Measurements from ENCODE around the gene SSB. TPM values are rescaled to one million over a fixed set of nuclear protein-coding genes. Genes with fewer than 3 reads are reported as not detected.

Gene SSB
- total RNA-seq, 4 donors from 2014 or later = 35.5 to 36.7 (median 36.1) TPM

DNA sequence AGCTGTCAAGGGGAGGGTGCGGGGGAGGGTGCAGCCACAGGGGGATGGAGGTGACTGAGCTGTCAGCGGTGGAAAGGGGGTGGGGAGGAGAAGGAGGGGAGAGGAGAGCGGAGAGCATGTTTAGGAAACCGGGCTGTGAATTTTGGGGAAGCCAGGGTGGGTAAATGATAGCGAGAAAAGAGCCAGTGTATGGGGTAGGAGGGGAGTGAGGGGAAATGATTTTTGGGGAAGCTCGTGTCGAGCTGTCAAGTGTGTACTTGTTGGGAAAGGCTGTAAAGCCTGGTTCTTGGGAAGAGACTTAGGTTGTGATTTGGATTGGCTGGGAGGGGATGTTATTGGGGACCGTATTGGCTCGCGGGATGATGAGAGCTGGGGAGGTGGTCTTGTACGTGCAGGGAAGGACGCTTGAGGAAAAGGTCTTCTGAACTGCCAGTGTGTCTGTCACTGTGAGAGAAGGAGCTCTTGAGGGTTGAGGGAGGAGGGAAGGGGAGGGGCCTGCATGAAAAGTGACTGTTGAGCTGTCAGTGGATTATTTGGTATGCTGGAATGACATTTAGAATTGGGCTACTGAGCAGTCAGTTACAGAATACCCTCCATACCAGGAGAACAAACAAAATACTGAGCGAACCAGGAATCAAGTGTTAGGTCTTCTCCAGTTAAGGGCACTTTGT is 29.6 kb downstream of the SSB start:
- H3K27me3 ChIP-seq = no peaks in the 10 kb centered on the region
- peak; percentile 49 to 66 for ATAC-seq
- DNase-seq = peak; percentile 59 to 64
- H3K4me3 ChIP-seq = peak overlapping the region; percentile 84 to 99 (median 90)
- no peaks in the 10 kb centered on the region for H3K36me3 ChIP-seq
- H3K4me1 ChIP-seq = peaks cover 51 to 59% of the 10 kb centered on the region in 2 donors
- in situ Hi-C loops (cut with MboI; ENCODE audit: low sequenced_read_pairs in 4 of 4) (loop anchor here in 1 of 4 donors (10.0 kb wide), 1 partner anchor 97 kb away; no protein-coding TSS in a partner anchor), intact Hi-C loops (cut with DNase I; ENCODE audit: low total_unique reads) (loop anchor here (5.0 to 10.0 kb wide), 3 partner anchors 49 to 313 kb away; partner anchors contain the start of gene PPIG)
- H3K9me3 ChIP-seq = no peaks in the 10 kb centered on the region
- H3K27ac ChIP-seq = peak overlapping the region; percentile 97 to 98 (median 98)
- TF ChIP-seq POLR2A (IDR thresholded peaks at IDR 0.05) = peak; percentile 56 to 65
- TF ChIP-seq, protein P1, sequence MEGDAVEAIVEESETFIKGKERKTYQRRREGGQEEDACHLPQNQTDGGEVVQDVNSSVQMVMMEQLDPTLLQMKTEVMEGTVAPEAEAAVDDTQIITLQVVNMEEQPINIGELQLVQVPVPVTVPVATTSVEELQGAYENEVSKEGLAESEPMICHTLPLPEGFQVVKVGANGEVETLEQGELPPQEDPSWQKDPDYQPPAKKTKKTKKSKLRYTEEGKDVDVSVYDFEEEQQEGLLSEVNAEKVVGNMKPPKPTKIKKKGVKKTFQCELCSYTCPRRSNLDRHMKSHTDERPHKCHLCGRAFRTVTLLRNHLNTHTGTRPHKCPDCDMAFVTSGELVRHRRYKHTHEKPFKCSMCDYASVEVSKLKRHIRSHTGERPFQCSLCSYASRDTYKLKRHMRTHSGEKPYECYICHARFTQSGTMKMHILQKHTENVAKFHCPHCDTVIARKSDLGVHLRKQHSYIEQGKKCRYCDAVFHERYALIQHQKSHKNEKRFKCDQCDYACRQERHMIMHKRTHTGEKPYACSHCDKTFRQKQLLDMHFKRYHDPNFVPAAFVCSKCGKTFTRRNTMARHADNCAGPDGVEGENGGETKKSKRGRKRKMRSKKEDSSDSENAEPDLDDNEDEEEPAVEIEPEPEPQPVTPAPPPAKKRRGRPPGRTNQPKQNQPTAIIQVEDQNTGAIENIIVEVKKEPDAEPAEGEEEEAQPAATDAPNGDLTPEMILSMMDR (IDR thresholded peaks at IDR 0.05 in 4 of 5, conservative IDR thresholded peaks at IDR 0.05 in 1 of 5) = no peak

DNA sequence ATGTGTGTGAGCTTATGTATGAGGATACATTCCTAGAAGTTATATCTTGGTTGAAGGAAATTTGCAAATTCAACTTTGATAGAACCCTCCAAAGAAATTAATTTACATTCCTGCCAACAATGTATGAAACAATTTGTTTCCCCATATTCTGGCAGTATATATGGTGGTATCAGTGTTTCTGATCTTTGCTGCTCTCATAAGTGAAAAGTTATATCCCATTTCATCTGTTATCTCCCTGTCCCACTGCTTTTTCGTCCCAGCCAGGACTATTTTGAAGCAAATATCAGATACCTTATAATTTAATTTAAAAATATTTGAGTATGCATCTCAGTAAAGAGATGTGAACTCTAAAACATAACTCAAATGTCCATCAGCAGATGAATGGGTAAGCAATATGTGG is 35.7 kb downstream of the SSB start:
- Histone ChIP-seq H3K36me3 (no peaks in the 10 kb centered on the region), H3K9me3 (no peaks in the 10 kb centered on the region), H3K4me3 (no peak overlapping the region), H3K27ac (no peak overlapping the region), H3K4me1 (peaks cover 68 to 93% of the 10 kb centered on the region in 2 donors), H3K27me3 (no peaks in the 10 kb centered on the region)
- in situ Hi-C loops (cut with MboI; ENCODE audit: low sequenced_read_pairs in 4 of 4) (no loop called here), intact Hi-C loops (cut with DNase I; ENCODE audit: low total_unique reads) (no loop called here)
- no peak for DNase-seq
- ATAC-seq = no peak
- TF ChIP-seq POLR2A (IDR thresholded peaks at IDR 0.05) = no peak
- TF ChIP-seq, protein P1 (IDR thresholded peaks at IDR 0.05 in 4 of 5, conservative IDR thresholded peaks at IDR 0.05 in 1 of 5) = no peak

- peak overlapping the region; percentile 66 to 77 (median 72) for H3K27ac ChIP-seq
- no peaks in the 10 kb centered on the region for H3K27me3 ChIP-seq
- H3K9me3 ChIP-seq = no peaks in the 10 kb centered on the region
- no peak overlapping the region for H3K4me3 ChIP-seq
- DNase-seq (no peak), ATAC-seq (peak; percentile 73 to 87)
- no peak for TF ChIP-seq POLR2A (IDR thresholded peaks at IDR 0.05)
- TF ChIP-seq, protein P1 (IDR thresholded peaks at IDR 0.05 in 4 of 5, conservative IDR thresholded peaks at IDR 0.05 in 1 of 5) = no peak
- H3K4me1 ChIP-seq = peaks cover 66 to 67% of the 10 kb centered on the region in 2 donors
- intact Hi-C loops (cut with DNase I; ENCODE audit: low total_unique reads) (no loop called here), in situ Hi-C loops (cut with MboI; ENCODE audit: low sequenced_read_pairs in 4 of 4) (no loop called here)
- H3K36me3 ChIP-seq = no peaks in the 10 kb centered on the region
Measured at GRCh38 chr2:169838743-169839489, 40.2 kb downstream of the SSB start.

DNA sequence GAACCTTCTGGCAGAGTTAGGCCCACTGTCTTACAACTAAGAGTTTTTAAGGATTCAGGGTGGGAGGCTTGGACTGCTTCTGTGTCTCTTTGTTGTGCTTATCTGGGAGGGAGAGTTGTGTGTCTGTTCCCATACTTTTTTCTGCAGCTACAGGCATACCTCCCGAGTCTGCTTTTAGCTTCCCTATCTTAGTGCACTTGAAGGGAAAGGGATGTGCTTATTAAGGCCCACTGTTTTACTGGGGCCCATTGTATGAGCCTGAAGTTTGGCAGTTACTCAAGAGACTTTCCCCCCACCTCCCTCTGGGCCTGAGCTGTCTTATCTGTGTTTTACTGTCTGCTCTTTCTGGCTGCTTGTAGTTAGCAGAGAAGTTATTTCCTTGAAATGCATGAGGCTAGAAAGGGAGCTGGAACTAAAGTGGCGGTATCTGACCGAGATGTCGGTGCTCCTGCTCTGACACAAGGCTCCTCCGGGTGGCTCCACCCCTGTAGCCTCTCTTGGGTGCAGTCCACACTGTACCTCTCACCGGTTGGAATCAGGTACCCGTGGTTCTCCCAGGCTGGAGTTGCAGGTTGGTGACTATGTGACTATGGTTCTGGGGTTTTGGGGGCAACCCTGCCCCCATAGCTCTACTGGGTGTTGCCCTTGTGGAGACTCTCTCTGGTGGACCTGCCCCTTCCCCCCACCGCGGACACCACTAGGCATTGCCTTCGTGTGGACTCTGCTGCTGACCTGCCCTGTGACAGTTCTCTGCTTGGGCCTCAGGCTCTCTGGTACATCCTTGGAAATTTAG is 41.5 kb downstream of the SSB start:
- Histone ChIP-seq H3K9me3 (no peaks in the 10 kb centered on the region), H3K27ac (peak overlapping the region; percentile 66 to 77 (median 72)), H3K4me3 (no peak overlapping the region), H3K27me3 (no peaks in the 10 kb centered on the region), H3K4me1 (peaks cover 62 to 66% of the 10 kb centered on the region in 2 donors), H3K36me3 (no peaks in the 10 kb centered on the region)
- in situ Hi-C loops (cut with MboI; ENCODE audit: low sequenced_read_pairs in 4 of 4) (no loop called here), intact Hi-C loops (cut with DNase I; ENCODE audit: low total_unique reads) (no loop called here)
- no peak for TF ChIP-seq POLR2A (IDR thresholded peaks at IDR 0.05)
- TF ChIP-seq, protein P1 (IDR thresholded peaks at IDR 0.05 in 4 of 5, conservative IDR thresholded peaks at IDR 0.05 in 1 of 5) = no peak
- ATAC-seq (no peak), DNase-seq (no peak)
